ENCODE data around the gene NPTXR.
A peak's percentile ranks its signal among the peaks of the same experiment; 100 is the strongest.

The NPTXR gene

DNA sequence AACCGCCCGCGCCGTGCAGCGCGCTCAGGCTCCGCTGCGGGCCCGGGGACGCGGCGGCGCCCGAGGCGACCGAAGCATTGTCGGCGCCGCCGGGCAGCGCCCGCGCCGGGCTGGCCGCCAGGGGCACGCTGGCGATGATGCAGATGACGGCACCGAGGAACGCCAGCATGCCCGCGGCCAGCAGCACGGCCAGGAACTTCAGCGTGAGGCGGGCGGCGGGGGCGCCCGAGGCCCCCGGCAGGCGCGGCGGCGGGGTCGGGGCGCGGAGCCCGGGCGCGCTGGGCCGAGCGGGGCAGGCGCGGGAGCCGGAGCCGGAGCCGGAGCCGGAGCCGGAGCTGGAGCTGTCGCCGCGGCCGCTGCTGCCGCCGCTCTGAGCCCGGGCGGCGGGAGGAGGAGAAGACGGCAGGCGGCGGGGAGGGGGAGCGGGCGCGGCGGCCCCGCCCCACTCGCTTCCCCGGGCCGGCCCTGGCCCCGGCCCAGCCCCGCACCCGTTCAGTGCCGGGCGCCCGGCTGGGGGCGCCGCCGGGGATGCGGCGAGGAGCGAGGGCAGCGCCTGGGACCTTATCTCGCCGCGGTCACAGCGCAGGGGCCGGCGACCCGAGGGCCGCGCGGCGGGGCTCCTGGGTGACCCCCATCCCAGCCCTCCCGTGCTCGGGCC lies at the start of gene NPTXR:
Gene NPTXR (minus strand): TSS at position 372 of the 658 bp plus-strand sequence.
- DNase-seq: peak in 41 of 56 donors; percentile 14 to 83 (median 52)

- no peak for DNase-seq
These were observed 47.4 kb upstream of the NPTXR start for GRCh38 chr22:38891256-38891655.

DNA sequence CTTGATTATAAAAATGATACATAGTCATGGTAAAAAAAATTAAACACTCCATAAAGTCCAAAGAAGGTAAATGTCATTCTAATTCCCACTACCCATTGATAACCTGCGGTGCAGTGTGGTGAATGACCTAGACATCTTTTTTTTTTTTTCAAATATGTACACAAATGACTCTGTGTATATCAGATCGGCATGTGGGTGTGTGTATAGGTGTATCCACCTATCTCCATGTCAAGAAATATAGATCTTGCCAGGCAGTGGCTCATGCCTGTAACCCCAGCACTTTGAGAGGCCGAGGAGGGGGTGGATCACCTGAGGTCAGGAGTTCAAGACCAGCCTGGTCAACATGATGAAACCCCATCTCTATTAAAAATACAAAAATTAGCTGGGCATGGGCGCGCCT lies 46.5 kb upstream of the NPTXR start:
- no peak for DNase-seq

GRCh38 chr22:38886333-38886732 lies 42.5 kb upstream of the NPTXR start:
- no peak for DNase-seq

DNA sequence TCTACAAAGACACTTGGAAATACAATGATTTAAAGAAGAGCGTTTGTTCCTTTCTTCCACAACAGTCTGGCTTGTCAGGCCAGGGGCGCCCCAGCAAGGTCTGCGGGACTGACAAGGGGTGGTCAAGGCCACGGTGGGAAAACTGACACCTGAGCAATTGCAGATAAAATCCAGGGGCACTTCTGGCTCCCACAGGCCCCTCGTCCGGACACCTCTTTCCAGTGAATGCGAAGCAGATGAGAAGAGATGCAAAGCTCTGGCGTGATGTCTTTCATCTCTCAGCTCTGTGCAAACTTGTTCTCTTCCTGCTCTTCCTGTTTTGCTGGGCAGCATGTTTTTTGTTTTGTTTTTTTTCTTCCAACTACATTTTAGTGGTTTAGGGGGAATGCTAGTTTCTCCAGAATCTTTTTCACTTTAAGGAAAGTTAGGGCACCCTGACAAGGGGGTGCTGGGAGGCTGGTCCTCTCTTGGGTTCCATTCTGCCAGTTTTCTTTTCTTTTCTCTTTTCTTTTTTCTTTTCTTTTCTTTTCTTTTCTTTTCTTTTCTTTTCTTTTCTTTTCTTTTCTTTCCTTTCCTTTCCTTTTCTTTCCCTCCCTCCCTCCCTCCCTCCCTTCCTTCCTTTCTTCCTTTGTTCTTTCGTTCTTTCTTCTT lies 39.3 kb upstream of the NPTXR start:
- DNase-seq: no peak

GRCh38 chr22:38881997-38882879 lies 38.4 kb upstream of the NPTXR start:
- peak in 9 of 56 donors; percentile 25 to 73 (median 35) for DNase-seq

DNA sequence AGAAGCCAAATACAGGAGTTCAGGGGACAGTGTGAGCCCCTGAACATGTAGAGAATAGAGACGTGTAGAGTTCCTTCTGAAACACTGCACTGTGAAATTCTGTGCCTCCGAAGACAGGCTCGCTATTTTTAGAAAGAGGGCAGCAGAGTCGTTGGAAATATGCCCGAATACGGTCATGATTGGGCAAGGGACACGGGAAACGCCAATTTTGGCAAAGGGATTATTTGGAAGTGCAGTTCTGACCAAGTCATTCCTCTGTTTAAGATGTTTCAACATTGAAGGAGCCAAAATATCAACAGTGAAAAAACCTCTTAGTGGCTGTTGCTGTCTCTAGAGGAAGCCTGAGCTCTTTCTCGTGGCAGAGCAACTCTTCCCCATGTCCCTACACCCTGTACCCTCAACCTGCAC lies 37.6 kb upstream of the NPTXR start:
- DNase-seq: peak in 13 of 56 donors; percentile 21 to 64 (median 34)

- DNase-seq: no peak
These were observed 36.1 kb upstream of the NPTXR start for GRCh38 chr22:38879961-38880360.

DNA sequence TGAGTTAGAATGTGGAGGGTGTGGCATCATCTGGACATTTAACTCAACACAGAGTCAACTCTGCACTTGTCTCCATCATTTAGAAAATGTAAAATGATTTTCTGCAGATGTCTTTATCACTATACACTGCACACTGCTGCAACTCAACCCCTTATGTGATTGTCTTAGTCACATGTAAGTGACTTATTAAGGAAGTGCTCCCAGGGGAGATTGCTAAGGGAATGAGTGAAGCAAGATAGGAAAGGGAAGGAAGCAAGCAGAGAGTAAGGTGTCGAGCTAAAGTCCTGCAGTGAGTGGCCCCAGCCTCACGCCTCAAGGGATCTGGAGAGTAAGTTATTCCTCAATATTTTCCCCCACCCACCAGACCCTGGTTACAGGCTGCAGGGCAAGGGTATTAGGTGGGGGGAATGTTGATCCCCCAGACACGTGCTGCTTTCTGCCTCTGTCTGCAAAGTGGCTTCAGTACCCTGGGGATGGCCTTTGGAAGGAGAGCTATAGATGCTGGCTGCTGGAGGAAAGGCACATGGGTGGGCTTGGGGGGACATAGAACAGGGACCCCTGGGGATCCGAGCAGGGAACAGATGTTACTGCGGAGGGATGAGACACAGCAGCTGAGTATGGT lies 35.4 kb upstream of the NPTXR start:
- no peak for DNase-seq

DNA sequence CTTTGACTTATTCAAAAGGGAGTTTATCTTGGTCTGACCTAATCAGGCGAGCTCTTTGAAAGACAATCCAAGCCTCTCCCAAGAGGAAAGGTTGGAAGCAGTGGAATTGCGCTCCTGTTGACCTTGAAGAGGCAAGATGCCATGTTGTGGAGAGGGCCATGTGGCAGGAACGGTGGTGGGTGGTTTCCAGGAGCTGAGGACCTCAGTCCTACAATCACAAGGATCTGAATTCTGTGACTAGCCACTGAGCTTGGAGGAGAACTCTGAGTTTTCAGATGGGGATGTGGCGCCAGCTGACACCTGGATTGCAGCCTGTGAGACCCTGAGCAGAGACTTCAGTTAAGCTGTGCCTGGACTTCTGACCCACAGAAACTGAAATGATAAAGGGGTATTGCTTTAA lies 34.2 kb upstream of the NPTXR start:
- no peak for DNase-seq

- DNase-seq: no peak
These were observed 30.8 kb upstream of the NPTXR start for GRCh38 chr22:38874529-38875222.

GRCh38 chr22:38873469-38874411 lies 29.9 kb upstream of the NPTXR start:
- peak in 6 of 56 donors; percentile 10 to 32 (median 30) for DNase-seq

DNA sequence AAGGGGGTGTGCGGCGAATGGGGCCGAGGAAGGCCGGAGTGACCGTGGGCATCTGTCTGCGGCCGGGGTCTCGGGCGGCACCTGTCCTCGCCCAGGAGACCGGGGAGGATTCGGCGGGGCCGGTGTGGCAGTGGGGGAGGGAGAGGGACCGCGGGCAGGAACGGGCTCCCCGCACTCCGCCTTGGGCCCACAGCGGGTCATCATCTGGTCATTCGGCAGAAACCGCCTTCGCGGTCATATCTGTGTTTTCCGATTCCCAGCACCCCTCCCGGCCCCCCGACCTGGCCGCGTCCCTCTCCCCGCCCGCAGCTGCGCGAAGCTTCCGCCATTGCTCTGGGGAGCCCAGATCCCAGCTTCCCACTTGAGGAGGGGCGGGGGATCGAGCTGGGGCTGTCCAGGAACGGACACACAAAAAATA lies 29.0 kb upstream of the NPTXR start:
- DNase-seq: peak in 41 of 56 donors; percentile 35 to 80 (median 62)

DNA sequence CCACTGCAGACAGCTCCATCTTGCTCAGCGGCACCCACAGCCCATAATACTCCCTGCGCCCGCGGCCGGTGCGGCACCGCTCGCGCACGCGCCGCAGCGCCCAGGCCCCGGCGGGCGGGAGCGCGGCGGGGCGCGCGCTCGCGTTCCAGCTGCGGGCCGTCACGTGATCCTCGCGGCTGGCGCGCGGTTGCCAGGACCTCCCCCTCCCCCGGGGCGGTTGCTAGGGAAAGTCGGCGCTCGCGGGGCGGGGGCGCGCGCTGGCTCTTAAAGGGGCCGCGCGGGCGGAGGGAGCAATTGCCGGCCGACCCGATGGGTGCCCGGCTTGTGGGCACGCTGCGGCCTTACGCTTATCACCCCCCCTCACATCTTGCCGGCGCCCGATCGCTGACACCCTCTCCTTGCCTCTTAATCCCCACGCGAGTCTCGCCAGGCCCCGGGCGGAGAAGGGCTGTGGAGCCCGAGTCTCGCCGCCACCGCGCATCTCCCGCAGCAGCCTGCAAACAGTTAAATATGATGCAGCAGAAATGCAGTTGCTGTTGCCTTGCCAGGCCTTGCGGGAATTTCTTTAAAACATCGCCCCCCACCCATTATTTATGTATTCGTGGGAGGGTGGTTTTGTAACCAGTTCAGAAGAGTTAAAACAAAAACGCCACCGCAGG lies 28.5 kb upstream of the NPTXR start, which contains the start of gene CBX6:
Gene CBX6 (minus strand): TSS at position 45 of the 659 bp plus-strand sequence. CDS start 26 bp downstream, at position 19.
- DNase-seq: peak in 55 of 56 donors; percentile 67 to 98 (median 91)

DNA sequence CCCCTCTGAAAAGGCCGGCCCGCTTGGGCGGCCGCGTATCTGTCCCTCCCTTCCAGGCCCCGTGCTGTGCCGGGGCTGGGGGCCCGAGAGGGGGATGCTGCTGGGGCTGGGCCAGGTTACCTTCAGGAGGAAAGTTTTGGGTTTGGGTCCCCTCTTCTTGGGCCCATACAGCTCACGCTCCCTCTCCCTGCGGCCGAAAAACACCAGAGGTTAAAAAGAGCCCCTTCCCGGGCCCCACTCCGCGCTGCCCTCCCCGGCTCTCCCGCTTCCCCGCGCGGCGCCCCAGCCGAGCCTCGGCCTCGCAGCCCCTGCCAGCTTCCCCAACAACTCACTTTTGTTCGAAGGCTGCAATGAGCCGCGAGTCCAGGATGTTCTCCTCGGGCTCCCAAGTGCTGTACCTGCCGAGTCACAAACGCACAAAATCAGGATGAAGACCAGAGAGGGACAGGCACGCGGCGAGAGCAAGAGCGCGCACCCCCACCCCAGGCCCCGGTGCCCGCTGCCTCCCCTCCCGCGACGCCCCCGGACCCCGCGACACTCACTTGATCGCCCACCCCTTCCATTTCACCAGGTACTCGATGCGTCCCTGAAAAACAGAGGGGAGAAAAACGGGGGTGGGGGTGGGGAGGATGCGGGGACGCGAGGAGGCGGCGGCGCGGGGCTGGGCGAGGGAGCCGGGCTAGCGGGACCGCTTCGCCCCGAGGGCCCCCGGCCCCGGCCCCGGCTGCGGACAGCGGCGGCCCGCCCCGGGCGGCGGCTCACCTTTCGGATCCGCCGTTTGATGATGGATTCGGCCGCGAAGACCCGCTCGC lies 27.7 kb upstream of the NPTXR start:
- peak in 7 of 56 donors; percentile 44 to 84 (median 61) for DNase-seq

GRCh38 chr22:38870791-38871359 lies 27.0 kb upstream of the NPTXR start:
- no peak for DNase-seq

DNA sequence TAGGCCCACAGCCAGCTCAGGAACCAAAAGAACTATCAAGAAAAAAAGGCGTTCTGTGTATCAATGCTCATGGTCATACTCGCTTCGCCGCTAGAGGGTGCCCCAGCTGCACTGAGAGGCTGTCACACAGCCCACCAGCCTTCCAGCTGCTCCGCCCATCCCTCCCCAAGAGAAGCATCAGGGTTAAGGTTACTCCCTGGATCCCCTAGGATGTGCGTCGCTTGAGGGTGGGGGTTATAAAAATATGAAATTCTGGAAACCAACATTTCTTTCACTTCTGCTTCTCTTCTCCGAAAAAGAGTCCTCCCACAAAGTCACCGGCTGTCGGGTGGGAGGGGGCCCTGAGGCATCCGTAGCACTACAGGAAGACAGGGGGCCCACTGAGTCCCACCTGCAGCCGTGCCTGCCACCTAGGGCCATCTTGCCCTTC lies 26.5 kb upstream of the NPTXR start:
- peak in 51 of 56 donors; percentile 22 to 91 (median 60) for DNase-seq

DNA sequence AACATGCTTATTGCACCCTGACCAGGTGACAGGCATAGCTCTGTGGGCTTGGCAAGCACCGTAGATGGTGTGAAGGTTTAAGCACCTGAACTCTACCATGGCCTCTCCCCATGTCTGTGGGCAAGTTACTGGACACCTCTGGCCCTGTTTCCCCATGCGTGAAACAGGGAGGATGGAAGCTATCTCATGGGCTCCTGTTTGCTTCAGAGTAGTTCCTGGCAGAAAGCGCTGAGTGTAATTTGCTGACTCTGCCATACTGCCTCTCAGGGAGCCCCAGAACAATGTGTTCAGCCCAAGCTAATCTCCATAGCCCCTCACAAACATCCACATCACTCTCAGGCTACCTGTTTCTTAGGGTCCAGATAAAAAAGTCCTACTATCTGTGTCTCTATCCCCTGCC lies 25.8 kb upstream of the NPTXR start:
- DNase-seq: no peak
